ENCODE data around the gene SH3BGRL2.
A peak's percentile ranks its signal among the peaks of the same experiment; 100 is the strongest.

SH3BGRL2 gene

GRCh38 chr6:79630883-79631692, at the start of gene SH3BGRL2:
Gene SH3BGRL2, plus strand, starts transcription at chr6:79631329. Its CDS starts 133 bp downstream, at chr6:79631462.
- peak; percentile 65 for DNase-seq (ENCODE audit: low spot score)

DNA sequence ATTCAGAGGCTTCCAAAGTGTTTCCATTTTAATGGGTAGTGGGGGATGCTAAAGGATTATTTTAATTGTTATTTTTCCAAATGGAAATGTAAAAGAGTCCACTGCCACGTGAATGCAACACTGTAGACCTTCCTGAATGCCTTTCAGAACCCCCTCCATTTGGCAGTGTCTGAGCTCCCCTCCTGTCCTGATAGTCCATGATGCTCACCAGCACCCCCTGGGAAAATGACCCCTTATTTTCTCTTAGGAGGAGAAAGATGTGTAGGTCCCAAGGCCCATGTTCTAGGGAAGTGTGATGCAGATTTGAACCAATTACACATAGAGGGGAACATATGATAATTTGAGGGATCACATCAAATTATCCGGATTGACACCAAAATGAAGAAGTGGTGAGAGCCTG, 46.8 kb upstream of the SH3BGRL2 start:
- DNase-seq (ENCODE audit: low spot score): no peak

GRCh38 chr6:79586548-79586947, 44.6 kb upstream of the SH3BGRL2 start:
- peak; percentile 35 for DNase-seq (ENCODE audit: low spot score)

DNA sequence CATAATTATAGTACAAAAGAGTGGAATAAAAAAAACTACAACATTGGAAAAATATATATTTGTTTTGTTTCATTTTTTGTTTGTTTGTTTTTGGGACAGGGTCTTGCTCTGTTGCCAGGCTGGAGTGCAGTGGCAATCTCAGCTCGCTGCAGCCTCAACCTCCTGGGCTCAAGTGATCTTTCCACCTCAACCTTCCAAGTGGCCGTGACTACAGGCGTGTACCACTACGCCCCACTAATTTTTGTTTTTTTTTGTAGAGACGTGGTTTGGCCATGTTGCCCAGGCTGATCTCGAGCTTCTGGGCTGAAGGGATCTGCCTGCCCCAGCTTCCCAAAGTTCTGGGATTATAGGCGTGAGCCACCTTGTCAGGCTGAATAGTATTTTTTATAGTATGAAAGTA, 41.4 kb upstream of the SH3BGRL2 start:
- DNase-seq (ENCODE audit: low spot score): no peak

- DNase-seq (ENCODE audit: low spot score): no peak
These were observed 34.0 kb upstream of the SH3BGRL2 start for GRCh38 chr6:79597155-79597554.

- DNase-seq (ENCODE audit: low spot score): no peak
These were observed 33.1 kb upstream of the SH3BGRL2 start for GRCh38 chr6:79598012-79598411.

DNA sequence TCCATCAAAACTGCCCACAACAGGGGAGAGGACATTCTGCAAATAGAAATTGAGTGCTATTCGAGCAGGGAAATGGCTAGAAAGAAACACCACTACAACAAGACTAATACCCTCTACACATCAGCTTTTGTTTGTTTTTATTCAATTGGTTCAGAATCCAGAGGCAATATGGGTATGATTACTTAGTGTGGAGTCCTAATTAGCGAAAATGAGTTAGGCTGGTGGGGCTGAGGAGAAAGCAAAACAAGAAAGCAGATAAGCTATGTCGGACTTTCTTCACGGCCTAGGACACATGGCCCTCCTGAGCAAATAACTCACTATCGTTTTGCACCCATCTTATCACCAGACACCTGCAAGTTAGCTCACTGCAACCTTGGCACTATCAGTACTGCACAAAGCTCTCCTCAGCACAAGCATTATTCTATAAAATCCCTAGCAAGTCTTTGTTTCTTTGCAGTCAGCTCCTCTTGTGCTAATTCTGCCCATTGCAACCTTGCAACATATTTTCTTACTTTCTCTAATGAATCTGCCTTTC, 31.3 kb upstream of the SH3BGRL2 start:
- no peak for DNase-seq (ENCODE audit: low spot score)

DNA sequence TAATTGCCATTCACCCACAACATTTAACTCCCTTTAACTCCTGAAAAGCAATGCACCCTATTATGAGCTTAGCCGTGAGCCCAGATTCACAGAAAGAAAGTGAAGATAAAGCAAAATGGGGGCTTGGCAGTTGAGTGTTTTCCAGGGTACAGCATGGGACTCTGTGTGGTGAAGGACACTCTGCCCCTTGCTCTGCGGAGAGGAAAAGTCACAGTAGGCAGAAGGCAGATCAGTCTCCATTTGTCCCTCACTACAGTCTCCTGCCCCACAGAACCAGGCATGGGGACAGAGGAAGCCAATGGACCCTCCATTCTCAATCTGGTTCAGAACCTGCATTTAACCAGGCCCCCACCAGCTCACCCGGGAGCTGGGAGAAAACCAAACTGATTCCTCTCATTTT, 30.8 kb upstream of the SH3BGRL2 start:
- no peak for DNase-seq (ENCODE audit: low spot score)

DNA sequence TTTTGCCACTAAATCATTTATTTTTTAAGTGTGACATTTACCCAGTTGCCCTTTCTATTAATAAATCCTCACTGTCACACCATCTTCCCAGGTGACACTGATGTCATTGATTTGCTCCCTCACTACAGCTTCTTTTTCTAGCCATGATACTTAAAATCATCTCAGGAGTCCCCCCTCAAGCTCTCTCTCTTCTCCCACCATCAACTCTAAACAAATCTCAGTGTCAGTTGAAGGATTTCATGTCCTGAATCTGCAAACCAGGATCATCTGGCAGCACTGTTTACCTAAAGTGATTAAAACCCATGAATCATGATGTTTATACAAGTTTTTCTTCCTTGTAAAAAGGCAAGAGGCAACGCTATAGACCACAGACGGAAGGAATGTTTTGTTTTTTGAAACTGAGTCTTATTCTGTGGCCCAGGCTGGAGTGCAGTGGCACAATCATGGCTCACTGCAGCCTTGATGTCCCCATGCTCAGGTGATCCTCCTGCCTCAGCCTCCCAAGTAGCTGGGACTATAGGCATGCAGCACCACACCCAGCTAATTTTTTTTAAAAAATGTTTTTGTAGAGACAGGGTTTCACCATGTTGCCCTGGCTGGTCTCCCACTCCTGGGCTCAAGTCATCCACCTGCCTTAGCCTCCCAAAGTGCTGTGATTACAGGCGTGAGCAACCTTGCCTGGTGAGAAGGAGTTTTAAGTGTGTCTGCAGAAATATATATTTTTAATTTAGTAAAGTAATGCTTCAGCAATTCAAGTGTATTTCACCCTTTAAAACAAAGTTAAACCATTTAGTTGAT, 30.1 kb upstream of the SH3BGRL2 start:
- DNase-seq (ENCODE audit: low spot score): no peak

- no peak for DNase-seq (ENCODE audit: low spot score)
These were observed 28.3 kb upstream of the SH3BGRL2 start for GRCh38 chr6:79602859-79603258.

GRCh38 chr6:79604583-79605037, 26.5 kb upstream of the SH3BGRL2 start:
- no peak for DNase-seq (ENCODE audit: low spot score)

DNA sequence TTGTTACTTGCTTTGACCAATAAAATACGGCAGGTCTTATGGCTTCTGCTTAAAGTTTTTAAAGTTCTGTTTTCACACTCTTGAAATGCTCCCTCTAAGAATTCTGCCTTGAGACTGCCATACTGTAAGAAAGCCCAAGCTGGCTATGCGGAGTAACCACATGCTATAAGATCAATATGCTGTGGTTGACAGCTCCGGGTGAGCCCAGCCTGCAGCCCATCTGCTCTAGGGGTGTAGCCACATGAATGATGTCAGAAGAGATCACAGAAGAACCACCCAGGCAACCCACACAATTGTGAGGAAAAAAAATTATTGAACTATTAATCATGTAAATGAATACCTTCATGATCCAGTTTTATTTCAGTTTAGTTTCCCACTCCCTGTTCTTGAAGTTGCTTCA, 26.1 kb upstream of the SH3BGRL2 start:
- DNase-seq (ENCODE audit: low spot score): no peak

DNA sequence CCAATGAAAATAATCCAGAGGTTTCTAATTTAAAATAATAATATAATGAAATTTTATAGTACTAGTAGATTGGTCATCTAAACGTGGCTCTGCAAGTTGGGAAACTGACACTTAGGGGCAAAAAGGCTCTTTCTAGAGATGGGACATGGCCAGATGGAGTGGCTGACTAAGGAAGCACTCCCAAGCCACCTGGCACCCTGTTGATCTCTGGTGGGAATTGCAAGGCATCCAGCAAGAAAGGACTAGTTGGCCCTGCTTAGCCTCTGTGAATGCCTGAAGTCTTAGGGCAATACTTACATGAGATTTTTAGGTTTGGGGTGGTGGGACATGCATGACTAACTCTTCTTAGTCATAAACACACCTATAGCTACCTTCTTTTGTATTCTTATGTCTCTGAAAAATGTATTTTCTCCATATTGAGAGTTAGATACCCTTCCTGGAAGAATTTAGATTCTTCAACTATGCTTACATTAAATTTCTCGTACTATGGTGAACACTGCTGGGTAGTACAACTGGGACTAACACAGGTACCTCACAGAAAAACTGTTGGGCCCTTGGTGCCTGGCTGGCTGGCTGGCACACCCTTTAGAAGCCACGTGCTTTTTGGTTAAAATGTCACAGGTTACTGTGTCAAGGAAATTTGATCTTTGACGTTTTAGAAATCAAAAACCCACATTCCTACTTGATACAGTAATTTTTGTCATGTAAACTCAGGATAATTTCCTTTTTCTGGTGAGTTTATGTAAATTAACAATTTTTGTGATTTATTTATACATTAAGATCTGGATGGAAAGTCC, 25.0 kb upstream of the SH3BGRL2 start:
- DNase-seq (ENCODE audit: low spot score): no peak

- DNase-seq (ENCODE audit: low spot score): no peak
These were observed 24.1 kb upstream of the SH3BGRL2 start for GRCh38 chr6:79607000-79607399.

GRCh38 chr6:79608334-79609224, 22.6 kb upstream of the SH3BGRL2 start:
- DNase-seq (ENCODE audit: low spot score): no peak

DNA sequence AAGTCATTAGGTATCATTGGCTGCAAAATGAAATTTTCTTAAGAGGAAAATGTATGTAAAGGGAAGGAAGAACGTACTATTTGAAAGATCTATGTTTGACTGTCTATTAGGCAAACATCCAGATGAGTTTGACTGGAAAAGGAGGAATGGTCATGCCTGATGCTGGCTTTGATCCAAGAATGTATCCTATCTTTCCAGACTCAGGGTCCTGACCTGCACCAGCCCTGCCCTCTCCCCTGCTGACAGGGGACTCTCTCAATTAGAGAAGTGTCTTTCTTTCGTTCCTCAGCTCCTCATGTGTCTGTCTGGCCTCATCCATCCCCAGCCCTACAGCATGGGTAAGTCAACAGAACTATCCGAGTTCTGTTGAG, 21.9 kb upstream of the SH3BGRL2 start:
- no peak for DNase-seq (ENCODE audit: low spot score)

- no peak for DNase-seq (ENCODE audit: low spot score)
These were observed 20.7 kb upstream of the SH3BGRL2 start for GRCh38 chr6:79610306-79611009.

DNA sequence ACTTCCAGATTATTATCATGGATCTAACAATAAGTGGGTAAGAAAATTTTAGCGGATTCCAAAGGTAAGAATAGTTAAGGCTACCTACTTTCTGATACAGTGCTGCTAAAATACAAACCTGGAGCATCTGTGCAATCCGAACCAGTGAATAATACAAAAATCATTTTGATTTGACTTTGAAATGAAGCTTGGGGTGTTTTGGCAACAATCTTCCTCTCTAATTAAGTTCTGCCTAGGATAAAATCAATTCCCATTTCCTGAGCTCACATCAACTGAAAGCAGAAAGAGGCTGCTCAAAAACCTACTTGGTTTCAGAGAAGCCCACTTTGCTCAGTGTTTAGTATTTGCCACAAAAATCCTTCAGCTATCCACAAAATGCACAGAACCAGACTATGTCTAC, 18.7 kb upstream of the SH3BGRL2 start:
- no peak for DNase-seq (ENCODE audit: low spot score)

DNA sequence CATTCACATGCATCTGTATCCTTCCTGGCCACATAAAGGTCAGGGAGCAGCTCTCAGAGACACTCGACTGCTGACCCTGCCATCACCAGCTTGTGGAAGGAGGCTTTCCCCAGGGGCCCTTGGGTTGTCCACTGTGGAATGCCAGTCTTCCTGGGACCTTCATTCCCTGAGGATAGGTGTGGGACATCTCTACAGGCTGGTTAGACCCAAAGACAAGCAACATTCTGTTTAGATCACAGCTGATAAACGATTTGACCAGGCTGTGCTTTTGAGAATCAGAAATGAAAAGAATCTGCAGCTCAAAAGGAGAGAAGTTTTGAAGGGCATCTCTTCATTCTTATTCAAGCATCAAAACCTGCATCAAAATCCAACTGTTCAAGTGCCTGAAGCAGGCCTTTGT, 18.2 kb upstream of the SH3BGRL2 start:
- DNase-seq (ENCODE audit: low spot score): no peak

DNA sequence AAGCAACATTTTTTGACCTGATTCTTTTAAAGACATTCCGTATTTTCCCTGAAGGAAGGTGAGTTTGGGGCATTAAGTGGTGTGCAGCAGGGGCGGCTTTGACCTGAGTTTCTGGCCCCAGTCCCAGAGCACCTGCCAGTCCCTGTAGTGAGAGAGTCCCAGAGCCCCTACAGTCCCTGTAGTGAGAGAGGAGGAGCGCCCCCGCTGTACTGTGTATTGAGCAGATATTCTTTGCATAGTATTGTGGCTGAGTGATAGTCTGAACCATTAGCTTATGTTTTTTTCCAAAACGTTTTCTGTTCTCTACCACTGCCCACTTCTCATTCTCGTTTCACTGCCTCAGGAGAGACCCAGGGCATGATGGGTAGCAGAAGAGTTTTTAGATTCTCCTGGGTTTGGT, 17.2 kb upstream of the SH3BGRL2 start:
- DNase-seq (ENCODE audit: low spot score): no peak
